Measurements from ENCODE around the gene MSMB.
"Not testable (repeated sequence)": the region's sequence is repeated elsewhere in the genome, so short reads cannot be mapped to it uniquely, and the experiment has no call there.

MSMB gene

GRCh38 chr10:46069771-46070463 lies 23.8 kb upstream of the MSMB start:
- DNase-seq: no peak

GRCh38 chr10:46068905-46069304 lies 22.8 kb upstream of the MSMB start:
- DNase-seq: no peak

- no peak for DNase-seq
These were observed 22.0 kb upstream of the MSMB start for GRCh38 chr10:46068117-46068516.

- no peak for DNase-seq
These were observed 18.3 kb upstream of the MSMB start for GRCh38 chr10:46064269-46064817.

- no peak for DNase-seq
These were observed 16.8 kb upstream of the MSMB start for GRCh38 chr10:46062723-46063428.

GRCh38 chr10:46060706-46061105 lies 14.6 kb upstream of the MSMB start:
- no peak for DNase-seq

- DNase-seq: not testable (repeated sequence)
These were observed 11.9 kb upstream of the MSMB start for GRCh38 chr10:46057927-46058326.

- DNase-seq: no peak
These were observed 11.0 kb upstream of the MSMB start for GRCh38 chr10:46057038-46057437.

GRCh38 chr10:46055771-46056170 lies 9.7 kb upstream of the MSMB start:
- no peak for DNase-seq

- DNase-seq: no peak
These were observed 7.7 kb upstream of the MSMB start for GRCh38 chr10:46053534-46054434.

GRCh38 chr10:46052791-46053375 lies 6.8 kb upstream of the MSMB start:
- no peak for DNase-seq

GRCh38 chr10:46052057-46052790 lies 6.2 kb upstream of the MSMB start:
- DNase-seq: no peak

GRCh38 chr10:46050941-46051623 lies 5.0 kb upstream of the MSMB start:
- DNase-seq: peak in 1 of 2 experiments; percentile 11

- not testable (repeated sequence) for DNase-seq
These were observed 3.4 kb upstream of the MSMB start for GRCh38 chr10:46049497-46049831.

- no peak for DNase-seq
These were observed 2.1 kb upstream of the MSMB start for GRCh38 chr10:46048152-46048551.

GRCh38 chr10:46042527-46042926 lies 3.5 kb downstream of the MSMB start:
- no peak for DNase-seq

GRCh38 chr10:46040004-46040403 lies 6.1 kb downstream of the MSMB start:
- DNase-seq: no peak

- DNase-seq: no peak
These were observed 8.8 kb downstream of the MSMB start for GRCh38 chr10:46037107-46037825.

GRCh38 chr10:46035923-46036849 lies 9.9 kb downstream of the MSMB start:
- DNase-seq: no peak

GRCh38 chr10:46033602-46034011 lies 12.5 kb downstream of the MSMB start:
- DNase-seq: no peak

Measured in NCI-H446 (cell line).